ENCODE results near the gene SLC38A6. TPM values are rescaled to one million over a fixed set of nuclear protein-coding genes. Genes with fewer than 3 reads are reported as not detected.
"Not testable (repeated sequence)": the region's sequence is repeated elsewhere in the genome, so short reads cannot be mapped to it uniquely, and the experiment has no call there.

Gene SLC38A6
- total and polyA plus RNA-seq, 2 experiments from 2014 or later: 11.9 to 23.2 TPM

GRCh38 chr14:61091657-61092273, 110.7 kb downstream of the SLC38A6 start (continued):
- TF ChIP-seq ZNF462 (CRISPR knock-in tag; IDR thresholded peaks at IDR 0.05): no peak
- TF ChIP-seq, protein P1, sequence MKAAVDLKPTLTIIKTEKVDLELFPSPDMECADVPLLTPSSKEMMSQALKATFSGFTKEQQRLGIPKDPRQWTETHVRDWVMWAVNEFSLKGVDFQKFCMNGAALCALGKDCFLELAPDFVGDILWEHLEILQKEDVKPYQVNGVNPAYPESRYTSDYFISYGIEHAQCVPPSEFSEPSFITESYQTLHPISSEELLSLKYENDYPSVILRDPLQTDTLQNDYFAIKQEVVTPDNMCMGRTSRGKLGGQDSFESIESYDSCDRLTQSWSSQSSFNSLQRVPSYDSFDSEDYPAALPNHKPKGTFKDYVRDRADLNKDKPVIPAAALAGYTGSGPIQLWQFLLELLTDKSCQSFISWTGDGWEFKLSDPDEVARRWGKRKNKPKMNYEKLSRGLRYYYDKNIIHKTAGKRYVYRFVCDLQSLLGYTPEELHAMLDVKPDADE (IDR thresholded peaks at IDR 0.05): no peak

DNA sequence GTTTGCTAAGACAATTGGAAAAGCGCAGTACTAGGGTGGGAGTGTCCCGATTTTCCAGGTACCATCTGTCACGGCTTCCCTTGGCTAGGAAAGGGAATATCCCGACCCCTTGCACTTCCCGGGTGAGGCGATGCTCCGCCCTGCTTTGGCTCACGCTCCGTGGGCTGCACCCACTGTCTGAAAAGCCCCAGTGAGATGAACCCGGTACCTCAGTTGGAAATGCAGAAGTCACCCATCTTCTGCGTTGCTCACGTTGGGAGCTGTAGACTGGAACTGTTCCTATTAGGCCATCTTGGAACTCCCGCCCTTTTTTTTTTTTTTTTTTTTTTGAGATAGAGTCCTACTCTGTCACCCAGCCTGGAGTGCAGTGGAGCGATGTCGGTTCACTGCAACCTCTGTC, 117.1 kb downstream of the SLC38A6 start:
- not testable (repeated sequence) for H3K4me3 ChIP-seq; H3K27ac ChIP-seq (ENCODE audit: low read depth); H3K27ac Mint-ChIP-seq; H4K20me1 ChIP-seq (replicated peaks; ENCODE audit: insufficient read depth); H2AFZ ChIP-seq; H3K4me2 ChIP-seq; DNase-seq (ENCODE audit: low spot score); H3F3A ChIP-seq (replicated peaks; ENCODE audit: low read depth); H3K27me3 ChIP-seq (ENCODE audit: insufficient read depth); H3K4me3 Mint-ChIP-seq; H3K79me2 ChIP-seq (replicated peaks; ENCODE audit: insufficient read depth); ATAC-seq
- peaks cover 12% of the 10 kb centered on the region for H3K27me3 Mint-ChIP-seq (ENCODE audit: insufficient read depth, low read depth, poor library complexity)
- H3K4me1 ChIP-seq (ENCODE audit: insufficient read depth): peaks cover 28% of the 10 kb centered on the region
- peaks cover 14% of the 10 kb centered on the region; the same call in 1 of the 2 replicates for H3K9me2 ChIP-seq (ENCODE audit: insufficient read depth)
- H3K36me3 Mint-ChIP-seq (ENCODE audit: low read depth): peaks cover 41% of the 10 kb centered on the region
- H3K4me1 Mint-ChIP-seq: peaks cover 28% of the 10 kb centered on the region
- H3K36me3 ChIP-seq (ENCODE audit: insufficient read depth): peaks cover 15% of the 10 kb centered on the region
- peaks cover 53% of the 10 kb centered on the region for H3K9me3 Mint-ChIP-seq
